ENCODE measurements around the gene DAGLA.

The DAGLA gene

DNA sequence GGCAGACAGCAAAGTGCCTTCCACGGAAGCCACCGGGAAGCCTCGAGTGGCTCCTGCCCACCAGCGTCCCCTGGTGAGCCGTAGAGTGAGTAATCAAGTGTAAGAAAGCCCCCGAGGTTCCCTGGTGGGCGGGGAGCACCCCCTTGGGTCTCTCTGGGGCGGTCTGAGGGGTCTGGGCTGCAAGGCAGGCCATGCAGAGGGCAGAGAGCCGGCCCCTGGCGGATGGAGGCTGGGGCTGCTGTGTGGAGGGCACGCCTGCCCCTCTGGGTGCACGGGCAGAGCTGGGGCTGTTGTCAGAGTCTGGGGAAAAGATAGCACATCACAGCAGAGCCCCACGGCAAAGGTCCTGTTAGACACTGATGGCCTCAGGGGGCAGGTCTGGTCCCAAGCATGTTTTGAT, 46.6 kb downstream of the DAGLA start:
- H3K4me3 ChIP-seq (ENCODE audit: control insufficient read depth, low read depth, low read length), result no peak overlapping the region
- TF ChIP-seq, protein P1, sequence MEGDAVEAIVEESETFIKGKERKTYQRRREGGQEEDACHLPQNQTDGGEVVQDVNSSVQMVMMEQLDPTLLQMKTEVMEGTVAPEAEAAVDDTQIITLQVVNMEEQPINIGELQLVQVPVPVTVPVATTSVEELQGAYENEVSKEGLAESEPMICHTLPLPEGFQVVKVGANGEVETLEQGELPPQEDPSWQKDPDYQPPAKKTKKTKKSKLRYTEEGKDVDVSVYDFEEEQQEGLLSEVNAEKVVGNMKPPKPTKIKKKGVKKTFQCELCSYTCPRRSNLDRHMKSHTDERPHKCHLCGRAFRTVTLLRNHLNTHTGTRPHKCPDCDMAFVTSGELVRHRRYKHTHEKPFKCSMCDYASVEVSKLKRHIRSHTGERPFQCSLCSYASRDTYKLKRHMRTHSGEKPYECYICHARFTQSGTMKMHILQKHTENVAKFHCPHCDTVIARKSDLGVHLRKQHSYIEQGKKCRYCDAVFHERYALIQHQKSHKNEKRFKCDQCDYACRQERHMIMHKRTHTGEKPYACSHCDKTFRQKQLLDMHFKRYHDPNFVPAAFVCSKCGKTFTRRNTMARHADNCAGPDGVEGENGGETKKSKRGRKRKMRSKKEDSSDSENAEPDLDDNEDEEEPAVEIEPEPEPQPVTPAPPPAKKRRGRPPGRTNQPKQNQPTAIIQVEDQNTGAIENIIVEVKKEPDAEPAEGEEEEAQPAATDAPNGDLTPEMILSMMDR (conservative IDR thresholded peaks at IDR 0.05; ENCODE audit: control insufficient read depth, insufficient read depth, low read depth, low read length), result no peak
- DNase-seq (ENCODE audit: low read depth), result no peak

DNA sequence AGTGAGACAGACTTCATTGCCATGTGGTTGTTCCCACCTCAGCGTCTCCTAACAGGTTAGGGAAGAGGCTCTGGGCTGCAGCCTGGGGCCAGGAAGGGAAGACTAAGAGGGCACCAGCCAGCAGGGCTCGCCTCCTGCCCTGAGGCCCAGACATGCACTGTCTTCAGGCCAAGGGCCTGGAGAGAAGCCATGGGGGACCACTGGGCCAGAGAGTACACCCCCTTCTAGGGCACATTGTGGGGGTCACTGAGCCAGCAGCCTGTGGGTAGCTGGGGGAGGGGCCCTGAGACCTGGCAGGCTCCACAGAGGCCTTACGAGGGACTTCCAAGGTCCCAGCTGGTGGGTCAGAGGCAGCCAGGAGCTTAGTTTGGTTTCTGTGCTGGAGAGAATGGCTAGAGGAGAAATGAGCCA, 47.2 kb downstream of the DAGLA start:
- TF ChIP-seq, protein P1 (conservative IDR thresholded peaks at IDR 0.05; ENCODE audit: control insufficient read depth, insufficient read depth, low read depth, low read length), result no peak
- H3K4me3 ChIP-seq (ENCODE audit: control insufficient read depth, low read depth, low read length), result no peak overlapping the region
- DNase-seq (ENCODE audit: low read depth), result no peak

DNA sequence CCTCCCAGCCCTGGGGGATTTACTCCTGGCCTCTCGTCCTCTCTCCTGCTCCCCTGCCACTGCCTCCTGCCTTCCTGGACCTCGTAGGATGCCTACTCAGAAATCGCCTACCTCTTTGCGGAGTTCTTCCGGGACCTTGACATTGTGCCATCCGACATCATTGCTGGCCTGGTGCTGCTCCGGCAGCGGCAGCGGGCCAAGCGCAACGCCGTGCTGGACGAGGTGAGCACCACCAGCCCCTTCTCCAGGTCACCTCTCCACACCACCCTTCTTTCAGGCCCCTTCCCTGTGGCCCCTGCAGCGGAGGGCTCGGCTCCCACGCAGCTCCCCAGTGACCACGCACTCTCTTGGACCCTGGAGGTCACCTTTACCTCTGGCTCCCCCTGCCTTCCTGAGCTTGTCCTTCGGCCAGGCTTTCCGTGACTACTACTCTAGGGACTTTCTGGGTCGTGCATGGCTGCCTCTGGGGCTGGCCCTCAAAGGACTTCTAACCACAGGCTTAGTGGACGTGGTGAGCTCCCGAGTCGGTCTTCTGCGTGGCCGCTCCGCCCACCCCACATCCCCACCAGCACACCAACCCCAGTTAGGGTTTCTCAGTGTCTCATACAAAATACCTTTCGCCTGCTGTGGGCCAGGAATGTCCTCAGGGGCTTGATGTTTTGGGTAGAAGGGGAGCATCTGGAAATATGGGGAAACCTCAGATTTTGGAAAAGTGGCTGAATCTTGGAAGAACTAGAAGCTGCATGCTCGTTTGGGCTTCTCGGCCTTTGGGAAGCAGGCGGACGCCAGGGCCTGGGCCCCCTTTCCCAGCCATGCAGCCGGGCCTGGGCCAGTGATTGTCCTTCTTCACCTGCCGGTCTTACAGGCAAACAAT, 48.1 kb downstream of the DAGLA start:
- H3K4me3 ChIP-seq (ENCODE audit: control insufficient read depth, low read depth, low read length), result no peak overlapping the region
- no peak for DNase-seq (ENCODE audit: low read depth)
- TF ChIP-seq, protein P1 (conservative IDR thresholded peaks at IDR 0.05; ENCODE audit: control insufficient read depth, insufficient read depth, low read depth, low read length), result no peak

DNA sequence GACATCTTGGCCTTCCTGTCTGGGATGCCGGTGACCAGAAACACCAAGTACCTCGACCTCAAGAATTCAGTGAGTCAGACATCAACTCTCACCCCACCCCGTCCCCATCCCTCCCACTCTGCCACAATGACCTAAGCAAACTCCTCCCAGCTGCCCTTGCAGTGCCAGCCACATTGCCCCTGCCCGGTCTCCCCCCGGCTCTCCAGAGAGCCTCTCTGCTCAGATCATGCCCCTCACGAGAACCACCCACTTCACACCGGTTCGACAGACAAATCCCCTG, 48.7 kb downstream of the DAGLA start:
- TF ChIP-seq, protein P1 (conservative IDR thresholded peaks at IDR 0.05; ENCODE audit: control insufficient read depth, insufficient read depth, low read depth, low read length), result no peak
- peak; percentile 58 for DNase-seq (ENCODE audit: low read depth)
- H3K4me3 ChIP-seq (ENCODE audit: control insufficient read depth, low read depth, low read length), result no peak overlapping the region

DNA sequence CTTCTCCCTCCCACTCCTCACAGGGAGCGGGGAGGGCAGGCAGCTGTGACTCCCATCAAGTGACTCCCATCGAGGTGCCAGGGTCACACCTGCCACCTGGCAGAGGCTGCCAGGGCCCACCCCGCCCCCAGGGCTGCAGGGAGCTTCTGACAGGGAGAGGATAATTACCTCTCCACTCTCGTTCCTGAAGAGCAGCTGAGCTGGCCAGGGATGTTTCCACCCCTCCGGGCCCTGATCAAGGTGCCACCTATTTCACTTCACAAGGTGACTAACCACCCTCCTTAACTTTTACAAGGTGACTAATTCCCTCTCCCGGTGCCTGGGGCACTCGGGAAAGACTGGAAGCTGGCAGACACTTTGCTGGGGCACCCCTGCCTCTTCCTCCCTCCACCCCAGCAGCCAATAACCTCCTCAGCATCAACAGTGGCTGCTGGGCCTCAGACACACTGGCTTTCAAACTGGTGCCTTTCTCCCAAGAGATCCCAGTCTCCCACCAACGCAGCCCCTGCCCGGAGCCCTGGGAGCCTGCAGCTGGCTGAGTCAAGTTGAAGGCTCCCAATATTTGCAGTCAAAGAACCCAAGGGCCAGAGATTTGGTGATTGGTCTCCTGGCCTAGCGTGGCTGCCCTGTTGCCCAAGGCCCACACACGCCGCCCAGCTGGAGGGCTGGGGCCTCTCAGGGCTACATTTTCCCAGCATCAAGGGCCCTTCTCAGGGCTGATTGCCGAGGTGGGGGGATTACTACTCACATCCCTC, 50.2 kb downstream of the DAGLA start:
- TF ChIP-seq, protein P1 (conservative IDR thresholded peaks at IDR 0.05; ENCODE audit: control insufficient read depth, insufficient read depth, low read depth, low read length), result no peak
- H3K4me3 ChIP-seq (ENCODE audit: control insufficient read depth, low read depth, low read length), result no peak overlapping the region
- no peak for DNase-seq (ENCODE audit: low read depth)

DNA sequence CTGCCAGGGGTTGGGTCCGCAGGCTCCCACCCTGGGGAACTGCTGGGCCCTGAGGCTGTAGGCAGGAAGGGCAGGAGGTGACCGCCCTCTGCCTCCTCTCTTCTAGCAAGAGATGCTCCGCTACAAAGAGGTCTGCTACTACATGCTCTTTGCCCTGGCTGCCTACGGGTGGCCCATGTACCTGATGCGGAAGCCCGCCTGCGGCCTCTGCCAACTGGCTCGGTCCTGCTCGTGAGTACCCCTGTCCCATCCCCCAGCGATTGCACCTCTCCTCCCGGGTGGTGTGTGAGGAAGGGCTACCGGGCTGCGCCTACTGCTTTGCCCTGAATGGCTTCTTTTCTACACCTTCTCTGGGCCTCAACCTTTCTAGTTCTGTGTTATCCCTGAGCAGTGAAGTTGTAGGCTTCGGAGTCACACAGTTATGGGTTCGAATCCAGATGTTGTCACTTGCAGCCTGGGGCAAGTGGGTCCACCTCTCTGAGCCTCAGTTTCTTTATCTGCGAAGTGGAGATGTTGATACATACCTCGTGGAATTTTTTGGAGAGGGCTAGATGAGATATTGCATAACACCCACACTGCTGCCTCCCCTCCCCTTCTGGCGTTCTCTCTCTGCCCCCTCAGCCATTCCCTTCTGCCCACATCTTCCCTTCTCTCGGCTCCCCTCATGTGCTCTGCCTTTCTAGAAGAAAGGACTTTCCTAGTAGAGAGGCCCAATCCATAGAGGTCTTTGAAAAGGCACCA, 51.2 kb downstream of the DAGLA start:
- DNase-seq (ENCODE audit: low read depth), result no peak
- no peak overlapping the region for H3K4me3 ChIP-seq (ENCODE audit: control insufficient read depth, low read depth, low read length)
- TF ChIP-seq, protein P1 (conservative IDR thresholded peaks at IDR 0.05; ENCODE audit: control insufficient read depth, insufficient read depth, low read depth, low read length), result no peak
